Activated naive CD8-positive, alpha-beta T cell treated with anti-CD3 and anti-CD28 coated beads, Interleukin-2, amount 50 U/mL, for 16 hours (primary cell): ENCODE measurements around the gene TRIM10.
"Not testable (repeated sequence)": the region's sequence is repeated elsewhere in the genome, so short reads cannot be mapped to it uniquely, and the experiment has no call there.

Source experiments
- DNase-seq: peaks from one replicate; pipeline ENCODE4 v3.0.0-alpha.2; 2020; ENCODE audit warnings: low read depth, low spot score

Gene TRIM10

GRCh38 chr6:30172681-30173080, 11.7 kb upstream of the TRIM10 start:
- DNase-seq: no peak

- no peak for DNase-seq
Measured at GRCh38 chr6:30171677-30172471, 10.9 kb upstream of the TRIM10 start.

- DNase-seq: no peak
Measured at GRCh38 chr6:30169658-30170614, 8.9 kb upstream of the TRIM10 start.

GRCh38 chr6:30168741-30169140, 7.7 kb upstream of the TRIM10 start:
- no peak for DNase-seq

- DNase-seq: no peak
Measured at GRCh38 chr6:30167101-30167500, 6.1 kb upstream of the TRIM10 start.

GRCh38 chr6:30165238-30165637, 4.2 kb upstream of the TRIM10 start:
- DNase-seq: not testable (repeated sequence)

- DNase-seq: no peak
Measured at GRCh38 chr6:30164714-30165113, 3.7 kb upstream of the TRIM10 start.

- no peak for DNase-seq
Measured at GRCh38 chr6:30163918-30164654, 3.1 kb upstream of the TRIM10 start.

- no peak for DNase-seq
Measured at GRCh38 chr6:30163090-30163917, 2.3 kb upstream of the TRIM10 start, which contains the start of gene TRIM15. Gene TRIM15, plus strand, starts transcription at chr6:30163546. Its CDS starts 139 bp downstream, at chr6:30163685.

GRCh38 chr6:30162265-30163089, 1.5 kb upstream of the TRIM10 start:
- DNase-seq: no peak

GRCh38 chr6:30160008-30160784, 815 bp downstream of the TRIM10 start:
- DNase-seq: no peak

GRCh38 chr6:30158475-30159040, 2.5 kb downstream of the TRIM10 start:
- DNase-seq: no peak

- DNase-seq: no peak
Measured at GRCh38 chr6:30157999-30158398, 3.0 kb downstream of the TRIM10 start.

GRCh38 chr6:30157581-30157980, 3.4 kb downstream of the TRIM10 start:
- DNase-seq: no peak

GRCh38 chr6:30156774-30157173, 4.2 kb downstream of the TRIM10 start:
- DNase-seq: no peak

- no peak for DNase-seq
Measured at GRCh38 chr6:30156262-30156599, 4.8 kb downstream of the TRIM10 start.

GRCh38 chr6:30155520-30156261, 5.3 kb downstream of the TRIM10 start:
- DNase-seq: no peak
